Activated CD4-positive, CD25-positive, alpha-beta regulatory T cell (primary cell): ENCODE data around the gene IQSEC2.
A peak's percentile ranks its signal among the peaks of the same experiment; 100 is the strongest.

ENCODE experiments used
- DNase-seq, 4 experiments: peaks; one replicate each; lab custom pipeline; 2025; lab: John Stamatoyannopoulos, UW

Gene IQSEC2

DNA sequence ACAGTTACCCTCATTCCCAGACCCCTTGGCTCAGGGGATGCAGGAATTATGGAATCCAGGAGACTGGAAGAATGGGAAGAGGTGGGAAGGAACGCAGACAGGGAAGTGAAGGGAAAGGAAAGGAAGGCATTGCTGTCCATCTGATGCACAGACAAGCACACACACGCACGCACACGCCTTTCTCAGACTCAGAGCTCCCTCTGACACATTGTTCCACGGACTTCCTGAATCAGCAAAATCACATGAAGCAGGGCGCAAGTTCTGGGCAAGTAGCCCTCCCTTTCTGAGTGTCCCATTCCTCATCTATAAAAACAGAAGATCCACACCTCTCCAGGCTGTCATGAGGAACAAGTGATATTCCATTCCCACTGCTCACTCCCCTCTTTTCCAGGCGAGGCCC, 13.2 kb downstream of the IQSEC2 start:
- no peak for DNase-seq

DNA sequence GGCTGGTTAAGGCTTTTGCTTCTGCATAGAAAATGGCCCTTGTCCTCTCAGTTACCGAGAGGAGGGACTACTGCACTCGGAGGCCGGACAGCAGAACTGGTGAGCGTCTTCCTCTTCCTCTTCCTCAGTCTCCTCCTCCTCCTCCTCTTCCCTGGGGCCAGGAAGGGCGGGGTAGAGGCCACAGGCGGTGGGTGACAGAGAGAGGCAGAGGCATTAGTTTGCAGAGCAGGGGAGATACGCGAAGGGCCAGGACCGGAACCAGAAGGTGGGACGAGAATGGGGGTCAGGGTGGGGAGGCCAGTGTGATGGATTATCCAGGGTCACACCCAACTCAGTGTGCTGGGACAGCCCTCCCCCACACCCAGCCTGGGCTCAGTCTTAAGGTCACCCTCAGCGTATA, 14.5 kb downstream of the IQSEC2 start:
- DNase-seq = no peak

DNA sequence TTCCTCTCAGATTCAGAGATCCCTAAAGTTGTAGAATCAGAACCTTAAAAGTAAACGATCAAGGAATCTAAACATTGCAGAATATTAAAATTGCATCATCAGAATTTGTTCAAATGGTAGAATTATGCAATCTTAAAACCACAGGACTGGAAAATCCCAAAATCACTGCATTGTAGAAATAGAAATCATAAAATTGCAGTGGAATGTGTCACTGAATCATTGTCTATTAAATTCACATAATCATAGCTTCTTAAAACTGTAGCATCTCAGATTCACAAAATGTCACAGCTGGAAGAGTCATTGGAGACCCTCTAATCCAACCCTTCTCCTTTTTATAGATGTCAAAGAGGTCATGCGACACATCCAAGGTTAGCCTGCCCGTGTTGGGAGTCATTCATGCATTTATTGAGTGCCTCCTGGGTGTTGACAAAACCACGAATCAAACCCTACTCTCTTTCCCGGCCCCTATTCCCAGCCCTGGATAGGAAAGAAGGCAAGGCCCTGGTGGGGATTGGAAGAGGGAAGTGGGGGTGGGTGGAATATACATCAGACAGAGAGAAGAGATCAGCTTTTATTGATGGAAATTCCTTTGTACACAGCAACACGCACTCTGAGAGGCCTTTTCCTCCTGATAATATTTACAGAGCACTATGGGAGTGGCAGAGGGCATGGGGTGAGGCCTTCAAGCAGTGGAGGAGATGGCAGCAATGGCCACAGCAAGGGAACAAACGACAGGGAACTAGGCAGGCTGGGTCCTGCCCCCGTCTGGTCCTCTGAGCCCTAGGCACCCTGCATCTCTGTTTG, 15.4 kb downstream of the IQSEC2 start:
- no peak for DNase-seq

GRCh38 chrX:53263597-53264094, 17.7 kb downstream of the IQSEC2 start:
- DNase-seq = peak in 1 of 4 experiments; percentile 10

DNA sequence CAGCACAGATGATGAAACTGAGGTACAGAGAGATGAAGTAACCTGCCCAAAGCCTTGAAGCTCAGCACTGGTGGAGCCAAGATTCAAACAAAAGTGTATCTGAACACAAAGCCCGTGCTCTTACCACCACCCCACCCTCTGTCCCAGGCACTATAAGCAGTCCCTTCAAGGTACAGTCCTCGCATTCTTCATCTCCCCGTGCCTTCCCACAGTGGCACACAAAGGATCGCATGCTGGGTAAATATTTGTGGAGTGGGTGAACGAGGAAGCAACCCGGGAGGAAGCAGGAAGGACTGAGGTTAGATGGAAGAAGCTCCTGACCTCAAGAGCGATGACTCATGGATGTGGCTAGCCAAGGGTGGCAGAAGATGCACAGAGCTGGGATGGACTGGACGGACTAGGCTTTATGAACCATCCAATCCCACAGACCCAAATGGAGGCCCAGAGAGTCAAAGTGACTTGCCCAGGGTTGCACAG, 18.4 kb downstream of the IQSEC2 start:
- DNase-seq = no peak

- DNase-seq = no peak
These were observed 19.0 kb downstream of the IQSEC2 start for GRCh38 chrX:53262189-53262917.

- DNase-seq = no peak
These were observed 19.9 kb downstream of the IQSEC2 start for GRCh38 chrX:53261355-53261972.

GRCh38 chrX:53260836-53261235, 20.5 kb downstream of the IQSEC2 start:
- DNase-seq = no peak

DNA sequence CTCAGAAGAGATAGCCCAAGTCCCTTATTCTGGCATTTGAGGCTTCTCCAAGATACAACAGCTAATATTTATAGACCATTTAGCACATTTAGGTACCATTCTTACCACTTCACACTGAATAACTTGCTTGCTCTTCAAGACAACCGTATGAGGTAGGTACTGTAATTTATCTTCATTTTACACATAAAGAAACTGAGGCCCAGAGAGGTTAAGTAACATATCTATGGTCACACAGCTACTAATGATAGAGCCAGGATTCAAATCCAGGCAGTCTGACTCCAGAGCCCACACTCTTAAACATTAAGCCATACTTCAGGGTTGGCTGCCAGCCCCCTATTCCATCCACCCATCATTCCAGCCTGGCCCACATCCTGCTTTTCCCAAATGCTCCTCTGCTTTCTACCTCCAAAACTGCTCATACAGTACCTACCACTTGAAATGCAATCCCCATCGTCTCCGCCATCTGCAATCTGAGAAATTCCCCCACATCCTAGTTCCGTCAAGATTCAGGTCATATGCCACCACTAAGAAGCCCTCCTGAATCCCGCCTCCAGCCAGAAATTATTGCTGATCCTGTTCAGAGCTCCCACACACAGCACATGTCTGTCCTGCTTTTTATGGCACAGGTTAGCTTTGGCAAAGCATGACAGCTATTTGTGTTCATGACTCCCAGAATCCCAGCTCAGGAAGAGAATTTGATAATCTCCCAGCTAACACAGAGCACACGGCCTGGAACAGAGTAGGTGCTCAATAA, 23.5 kb downstream of the IQSEC2 start:
- DNase-seq = no peak

DNA sequence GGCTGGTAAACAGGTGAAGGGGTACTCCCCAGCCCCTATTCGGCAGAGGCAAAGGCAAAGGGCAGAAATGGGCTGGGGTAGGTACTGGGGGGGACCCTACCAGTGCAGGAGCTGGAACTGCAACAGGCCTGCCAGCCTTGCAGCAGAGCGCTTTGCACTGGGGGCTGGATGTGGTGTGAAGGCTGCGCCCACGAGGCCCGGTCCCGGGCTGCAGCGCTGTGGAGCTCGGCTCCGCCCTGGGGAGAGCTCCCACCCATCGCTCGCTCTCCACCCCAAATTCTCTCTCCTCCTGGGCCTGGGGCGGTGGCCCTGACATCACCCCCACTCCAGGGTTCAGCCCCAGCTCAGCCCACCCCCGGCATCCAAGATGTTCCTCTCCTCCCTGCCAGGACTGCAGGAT, 24.2 kb downstream of the IQSEC2 start:
- no peak for DNase-seq

- DNase-seq = no peak
These were observed 24.8 kb downstream of the IQSEC2 start for GRCh38 chrX:53256446-53257041.

DNA sequence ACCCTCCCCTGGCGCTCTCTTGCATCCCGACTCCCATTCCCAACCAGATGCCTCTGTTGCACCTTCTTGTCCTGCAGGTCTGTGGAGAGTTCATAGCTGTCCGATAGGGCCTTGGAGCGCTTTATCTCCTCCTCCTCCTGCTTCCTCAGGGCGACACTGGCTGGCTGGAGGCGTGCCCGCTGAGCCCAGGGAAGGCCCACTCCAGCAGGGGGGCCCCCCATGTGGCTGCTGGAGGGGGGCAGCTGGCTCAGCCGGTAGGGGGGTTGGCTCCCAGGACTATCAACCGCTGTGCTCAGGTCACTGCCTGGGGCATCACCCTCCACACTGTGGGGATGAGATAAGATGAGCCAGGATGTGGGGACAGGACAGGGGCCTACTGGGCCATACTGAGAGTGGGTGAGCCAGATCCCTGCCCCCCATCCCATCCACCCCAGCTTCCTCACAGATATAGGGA, 25.6 kb downstream of the IQSEC2 start:
- no peak for DNase-seq

GRCh38 chrX:53254570-53255461, 26.6 kb downstream of the IQSEC2 start:
- no peak for DNase-seq

DNA sequence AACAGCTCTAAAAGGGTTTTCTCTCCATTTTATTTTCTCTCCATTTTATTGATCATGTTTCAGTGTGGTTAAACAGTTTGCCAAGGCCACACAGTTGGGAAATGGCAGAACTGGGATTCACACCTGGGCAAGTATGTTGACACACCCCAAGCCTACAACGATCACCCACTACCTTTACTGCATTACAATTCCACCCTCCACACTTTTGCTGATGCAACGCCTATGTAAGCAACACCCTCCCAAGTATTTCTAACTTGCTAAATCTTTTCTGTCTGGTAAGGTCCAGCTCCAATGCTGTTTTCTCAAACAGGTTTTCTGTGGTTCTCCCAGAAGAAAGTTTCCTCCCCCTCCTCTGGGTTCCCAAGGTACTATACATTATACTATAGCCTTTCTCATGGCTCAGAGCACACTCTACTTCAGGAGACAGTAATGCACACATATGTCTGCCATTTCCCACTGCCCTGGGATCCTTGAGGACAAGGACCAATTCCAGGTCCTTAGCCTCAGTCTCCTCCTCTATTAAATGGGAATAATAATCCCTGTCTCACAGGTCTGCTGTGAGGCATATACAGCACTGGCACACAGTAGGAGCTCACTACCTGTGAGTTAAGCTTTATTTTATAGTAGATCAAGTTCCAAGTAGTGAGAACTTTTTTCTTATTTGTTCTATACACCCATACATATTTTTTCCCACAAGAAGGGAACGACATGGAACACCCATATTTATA, 27.9 kb downstream of the IQSEC2 start:
- no peak for DNase-seq

- no peak for DNase-seq
These were observed 30.1 kb downstream of the IQSEC2 start for GRCh38 chrX:53251307-53251706.

DNA sequence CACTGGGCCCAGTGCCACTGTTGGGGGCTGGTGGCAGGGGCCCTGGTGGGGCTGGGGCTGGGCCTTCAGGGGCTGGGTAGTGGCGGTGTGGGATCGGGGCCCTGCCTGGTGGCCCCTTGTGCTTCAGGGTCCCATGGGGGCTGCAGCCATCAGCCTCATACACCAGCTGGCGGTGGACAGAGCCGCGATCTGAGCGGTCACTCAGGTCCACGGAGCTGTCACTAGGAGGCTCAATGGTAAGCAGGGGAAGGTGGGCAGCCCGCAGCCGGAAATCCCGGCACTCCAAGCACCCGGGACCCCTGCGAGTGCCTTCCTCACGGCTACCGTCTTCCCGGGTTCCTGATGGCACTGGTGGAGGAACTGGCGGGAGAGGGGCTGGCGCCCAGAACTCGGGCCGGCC, 30.8 kb downstream of the IQSEC2 start:
- no peak for DNase-seq

GRCh38 chrX:53249408-53250042, 31.9 kb downstream of the IQSEC2 start:
- DNase-seq = no peak

DNA sequence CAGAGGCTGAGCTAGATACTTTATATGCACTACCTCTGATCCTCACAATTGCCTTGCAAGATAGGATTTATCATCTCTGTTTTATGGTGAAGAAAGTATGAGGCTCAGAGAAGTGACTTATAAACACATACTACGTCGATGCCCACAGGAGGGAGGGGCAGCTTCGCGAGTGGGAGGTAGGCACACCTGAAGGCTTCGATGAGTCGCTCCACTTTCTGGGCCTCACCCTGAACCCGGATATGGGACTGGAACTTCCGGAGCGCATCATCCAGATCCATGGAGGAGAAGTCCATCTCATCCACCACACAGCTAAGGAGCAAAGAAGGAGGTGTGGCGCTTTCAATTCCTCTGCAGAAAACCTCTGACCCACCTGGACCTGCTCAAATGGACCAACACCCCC, 33.5 kb downstream of the IQSEC2 start:
- no peak for DNase-seq

DNA sequence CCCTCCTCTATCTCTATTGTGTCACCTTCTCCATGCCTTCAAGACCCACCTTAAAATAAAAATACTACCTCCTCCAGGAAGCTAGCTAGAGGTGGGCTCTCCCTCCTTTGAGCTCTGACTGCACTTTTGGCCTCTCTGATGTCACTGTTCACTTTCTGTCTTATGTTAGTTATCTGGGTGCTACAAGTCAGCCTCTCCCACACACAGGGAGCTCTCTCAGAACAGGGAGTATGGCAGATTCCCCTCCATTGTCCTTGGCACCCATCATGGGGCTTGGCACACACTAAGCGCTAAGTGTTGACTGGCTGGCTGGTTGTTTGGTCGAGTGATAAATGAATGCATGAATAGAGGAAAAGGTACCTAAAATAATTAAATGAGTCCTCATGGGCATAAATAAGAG, 35.2 kb downstream of the IQSEC2 start:
- DNase-seq = no peak
